Mesenteric fat pad (tissue), 1 donor: ENCODE results near the gene ZNF597. TPM values are rescaled to one million over a fixed set of nuclear protein-coding genes. Genes with fewer than 3 reads are reported as not detected.
"Not testable (repeated sequence)": the region's sequence is repeated elsewhere in the genome, so short reads cannot be mapped to it uniquely, and the experiment has no call there.

Experiments
- DNase-seq: peaks from one replicate; pipeline ENCODE4 v3.0.0-alpha.2; 2020; ENCODE audit warnings: low spot score
- total RNA-seq: library from RNA; stranded (reverse); fragmentation: NEBNext Ultra II Directional; extraction: Animal tissue kit (Norgen Biotek cat#: 25700); gene quantifications from one replicate; pipeline ENCODE4 v1.2.1, GENCODE V29; 2021
- donor health status: DM: yes; HTN: yes; CAD: no.

Gene ZNF597
- total RNA-seq, 1 donor from 2014 or later: 2.4 TPM

GRCh38 chr16:3476409-3476808, 33.1 kb upstream of the ZNF597 start:
- DNase-seq: no peak

- no peak for DNase-seq
These were observed 32.5 kb upstream of the ZNF597 start for GRCh38 chr16:3475604-3476375.

DNA sequence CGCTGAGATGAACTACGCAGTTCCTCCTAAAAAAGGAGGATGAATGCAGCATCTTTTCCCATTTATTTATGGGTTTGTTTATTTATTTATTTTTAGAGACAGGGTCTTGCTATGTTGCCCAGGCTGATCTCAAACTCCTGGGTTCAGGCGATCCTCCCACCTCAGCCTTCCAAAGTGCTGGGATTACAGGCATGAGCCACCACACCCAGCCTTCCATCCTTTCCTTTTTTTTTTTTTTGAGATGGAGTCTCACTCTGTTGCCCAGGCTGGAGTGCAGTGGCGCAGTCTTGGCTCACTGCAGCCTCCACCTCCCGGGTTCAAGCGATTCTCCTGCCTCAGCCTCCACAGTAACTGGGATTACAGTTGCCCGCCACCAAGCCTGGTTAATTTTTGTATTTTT, 31.6 kb upstream of the ZNF597 start:
- not testable (repeated sequence) for DNase-seq

DNA sequence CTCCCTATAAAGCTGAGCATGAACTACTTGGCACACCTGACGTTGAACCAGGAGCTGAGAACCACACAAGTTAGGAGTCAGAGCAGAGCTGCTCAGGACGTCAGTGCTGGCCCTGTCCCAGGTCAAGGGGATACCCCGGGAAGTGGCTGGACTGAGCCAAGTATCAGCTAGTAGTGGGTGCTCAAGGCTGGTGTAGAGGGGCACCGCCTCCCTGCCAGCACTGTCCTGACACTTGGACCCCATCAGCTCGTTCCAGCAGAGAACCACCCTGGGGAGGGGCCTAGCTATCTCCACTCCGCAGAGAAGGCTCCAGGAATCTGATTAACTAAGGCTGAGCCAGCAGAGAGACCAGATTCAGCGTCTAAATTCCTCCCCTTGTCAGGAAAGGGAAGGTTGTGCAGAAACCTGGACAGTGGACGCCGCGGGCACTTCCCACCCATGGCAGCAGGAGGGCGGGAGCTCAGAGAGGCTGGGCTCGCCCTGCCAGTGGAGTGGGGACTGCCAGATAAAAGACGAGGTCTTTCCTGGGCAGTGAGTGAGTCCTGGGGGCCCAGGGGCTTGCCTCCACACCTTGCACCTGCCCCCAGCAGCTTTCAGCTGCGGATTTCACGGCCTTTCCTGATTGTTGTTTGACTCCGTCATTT, 31.0 kb upstream of the ZNF597 start:
- no peak for DNase-seq

GRCh38 chr16:3473596-3473943, 30.3 kb upstream of the ZNF597 start:
- not testable (repeated sequence) for DNase-seq

DNA sequence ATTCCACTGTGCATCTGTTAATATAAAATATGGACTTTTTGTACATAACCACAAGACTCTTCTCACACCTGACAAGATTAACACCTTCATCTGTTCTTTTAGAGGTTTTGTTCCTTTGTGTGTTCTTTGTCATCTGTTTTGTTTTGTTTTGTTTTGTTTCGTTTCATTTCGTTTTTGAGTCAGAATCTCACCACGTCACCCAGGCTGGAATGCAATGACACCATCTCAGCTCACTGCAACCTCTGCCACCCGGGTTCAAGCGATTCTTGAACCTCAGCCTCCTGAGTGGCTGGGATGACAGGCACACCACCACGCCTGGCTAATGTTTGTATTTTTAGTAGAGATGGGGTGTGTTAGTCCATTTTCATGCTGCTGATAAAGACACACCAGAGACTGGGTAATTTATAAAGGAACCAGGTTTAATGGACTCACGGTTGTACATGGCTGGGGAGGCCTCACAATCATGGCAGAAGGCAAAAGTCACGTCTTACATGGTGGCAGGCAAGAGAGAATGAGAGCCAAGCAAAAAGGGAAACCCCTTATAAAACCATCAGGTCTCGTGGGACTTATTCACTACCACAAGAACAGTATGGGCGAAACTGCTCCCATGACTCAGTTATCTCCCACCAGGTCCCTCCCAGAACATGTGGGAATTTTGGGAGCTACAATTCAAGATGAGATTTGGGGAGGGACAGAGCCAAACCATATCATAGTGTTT, 29.7 kb upstream of the ZNF597 start:
- no peak for DNase-seq

GRCh38 chr16:3471518-3472176, 28.3 kb upstream of the ZNF597 start:
- DNase-seq: no peak

- no peak for DNase-seq
These were observed 27.4 kb upstream of the ZNF597 start for GRCh38 chr16:3470723-3471122.

- no peak for DNase-seq
These were observed 26.4 kb upstream of the ZNF597 start for GRCh38 chr16:3469736-3470135.

GRCh38 chr16:3468501-3468900, 25.2 kb upstream of the ZNF597 start:
- DNase-seq: no peak

- DNase-seq: no peak
These were observed 24.6 kb upstream of the ZNF597 start for GRCh38 chr16:3467921-3468320.

DNA sequence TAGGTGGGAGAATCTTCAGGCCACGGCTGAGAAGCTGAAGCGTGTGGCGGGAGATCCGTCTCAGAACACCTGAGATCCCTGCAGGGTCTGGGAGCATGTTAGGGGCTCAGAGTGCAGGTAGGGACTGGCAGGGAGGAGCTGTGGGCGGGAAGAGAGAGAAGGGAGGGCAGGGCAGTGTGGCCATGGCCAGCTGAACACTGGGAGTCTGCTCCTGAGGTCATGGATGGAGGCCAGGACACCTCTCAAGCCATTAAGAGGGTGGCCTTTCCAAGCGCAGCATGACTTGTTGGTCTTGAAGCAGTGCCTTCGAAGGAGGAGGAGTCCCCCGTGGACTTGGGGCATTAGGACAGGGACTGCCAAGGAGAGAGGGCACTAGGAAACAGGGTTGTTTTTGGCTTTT, 23.9 kb upstream of the ZNF597 start:
- DNase-seq: no peak

DNA sequence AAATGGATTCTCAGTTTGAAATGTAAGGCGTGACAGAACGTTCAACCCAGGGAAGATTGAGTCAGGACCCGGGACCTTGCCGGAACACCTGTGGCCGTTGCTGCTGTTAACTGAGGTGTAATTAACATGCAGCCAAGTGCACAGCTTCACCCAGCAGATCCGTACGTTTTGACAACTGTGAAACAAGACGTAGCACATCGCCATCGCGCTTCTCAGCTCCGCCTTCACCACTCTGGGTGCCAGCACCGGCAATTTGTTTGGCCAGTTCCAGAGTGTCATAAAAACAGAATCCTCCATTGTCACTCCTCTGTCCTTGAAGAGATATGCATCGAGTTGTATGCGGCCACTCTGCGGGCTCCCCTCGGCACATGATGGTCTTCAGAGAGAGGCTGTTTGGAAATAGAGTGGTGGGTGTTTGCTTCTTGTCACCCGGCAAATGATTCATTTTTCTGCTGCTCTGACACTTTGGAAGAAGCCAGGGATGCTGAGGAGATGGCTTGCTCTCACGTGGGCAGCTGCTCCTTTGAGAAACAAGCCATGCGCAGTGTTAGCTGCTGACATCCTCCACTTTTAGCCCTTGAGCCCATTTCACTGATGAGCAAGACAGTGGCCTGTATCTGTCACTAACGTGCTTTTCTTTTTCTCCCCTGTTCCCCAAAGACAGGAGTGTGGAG, 22.7 kb upstream of the ZNF597 start:
- DNase-seq: no peak

DNA sequence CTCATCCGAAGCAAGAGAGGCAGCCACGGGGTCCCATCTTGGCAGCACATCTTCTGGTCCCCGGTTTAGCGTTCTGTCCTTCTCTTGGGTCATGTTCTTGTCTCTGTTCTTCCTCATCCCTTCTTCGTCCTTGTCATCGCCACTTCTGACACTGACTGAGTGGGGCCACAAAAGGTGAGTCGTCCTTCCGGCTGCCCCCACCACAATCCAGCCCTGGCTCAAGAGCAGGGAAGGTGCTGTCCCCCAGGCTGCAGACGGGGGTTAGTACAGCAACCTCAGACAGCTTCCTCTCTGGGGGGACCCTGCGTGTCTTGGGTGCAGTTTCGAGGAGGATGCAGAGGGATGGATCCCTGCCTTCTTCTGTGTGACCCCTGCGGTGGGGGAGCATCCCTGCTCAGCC, 22.0 kb upstream of the ZNF597 start:
- DNase-seq: no peak

DNA sequence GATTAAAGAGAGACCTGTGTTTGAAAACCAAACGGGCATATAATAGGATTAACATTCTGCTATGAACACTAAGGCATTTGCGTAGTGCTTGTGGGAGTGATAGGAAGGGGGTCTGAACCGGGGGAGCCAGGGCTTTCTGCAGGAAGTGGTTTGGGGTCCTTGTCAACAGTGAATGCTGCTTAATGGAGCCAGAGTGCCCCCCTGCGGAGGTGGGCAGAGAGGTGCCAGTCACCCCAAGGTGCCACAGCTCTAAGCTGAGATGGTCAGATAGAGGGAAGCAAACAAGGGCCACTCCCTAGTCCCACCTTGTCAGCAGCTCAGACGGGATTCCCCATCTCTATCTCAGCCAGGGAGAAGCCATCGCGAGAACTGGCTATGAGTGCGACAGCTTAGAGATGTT, 17.8 kb upstream of the ZNF597 start:
- no peak for DNase-seq

DNA sequence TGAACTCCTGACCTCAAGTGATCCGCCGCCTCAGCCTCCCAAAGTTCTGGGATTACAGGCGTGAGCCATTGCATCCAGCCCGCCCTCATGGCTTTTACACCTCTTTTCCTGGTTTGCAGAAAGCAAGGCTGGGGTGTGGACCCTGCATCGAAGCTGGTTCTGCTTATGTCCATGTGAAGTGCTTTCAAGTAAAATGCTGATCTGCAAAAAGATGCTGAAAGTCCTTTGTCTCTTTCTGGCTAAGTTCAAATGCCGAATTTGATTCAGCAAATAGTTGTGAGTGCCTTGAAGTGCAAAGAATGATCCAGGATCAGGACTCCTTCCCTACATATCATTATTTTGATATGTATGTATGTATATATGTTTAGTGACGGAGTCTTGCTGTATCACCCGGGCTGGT, 17.3 kb upstream of the ZNF597 start:
- no peak for DNase-seq

DNA sequence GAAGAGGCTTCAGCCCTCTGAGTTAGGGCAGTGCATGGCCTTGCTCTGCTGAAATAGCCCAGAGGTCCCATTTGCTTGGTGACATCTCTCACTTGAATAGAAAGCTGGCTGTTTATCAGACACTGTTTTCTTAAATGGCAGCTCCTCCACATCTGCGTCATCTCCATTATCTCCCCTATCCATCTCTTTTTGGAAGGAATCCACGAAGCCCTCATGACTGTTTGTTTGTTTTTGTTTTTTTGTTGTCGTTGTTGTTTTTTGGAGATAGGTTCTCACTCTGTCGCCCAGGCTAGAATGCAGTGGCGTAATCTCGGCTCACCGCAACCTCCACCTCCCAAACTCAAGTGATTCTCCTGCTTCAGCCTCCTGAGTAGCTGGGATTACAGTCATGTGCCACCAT, 16.8 kb upstream of the ZNF597 start:
- DNase-seq: no peak

GRCh38 chr16:3459401-3460090, 16.2 kb upstream of the ZNF597 start:
- DNase-seq: peak; percentile 3

DNA sequence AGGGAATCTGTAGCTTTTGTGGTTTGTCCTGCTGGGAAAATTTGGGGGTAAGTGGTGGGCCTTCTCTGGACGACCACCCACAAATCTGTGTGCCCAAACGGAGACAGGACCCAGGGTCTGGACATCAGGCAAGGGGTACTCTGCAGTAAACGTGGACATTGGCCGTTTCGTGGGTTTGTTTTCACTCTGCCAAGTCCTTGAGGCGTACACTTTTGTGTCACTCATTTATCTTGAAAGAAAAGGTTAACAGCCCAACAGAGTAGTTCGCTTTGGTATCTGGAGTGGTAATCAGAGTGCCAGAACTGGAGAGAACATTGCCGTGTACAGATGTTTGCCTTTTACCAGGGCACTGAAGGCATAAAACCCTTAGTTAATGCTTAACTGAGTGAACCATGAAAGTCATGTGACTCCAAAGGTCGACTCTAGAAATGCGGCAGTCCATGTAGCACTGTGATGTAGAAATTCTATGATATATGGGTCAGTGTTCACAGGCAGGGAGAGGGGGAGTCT, 15.6 kb upstream of the ZNF597 start:
- no peak for DNase-seq

DNA sequence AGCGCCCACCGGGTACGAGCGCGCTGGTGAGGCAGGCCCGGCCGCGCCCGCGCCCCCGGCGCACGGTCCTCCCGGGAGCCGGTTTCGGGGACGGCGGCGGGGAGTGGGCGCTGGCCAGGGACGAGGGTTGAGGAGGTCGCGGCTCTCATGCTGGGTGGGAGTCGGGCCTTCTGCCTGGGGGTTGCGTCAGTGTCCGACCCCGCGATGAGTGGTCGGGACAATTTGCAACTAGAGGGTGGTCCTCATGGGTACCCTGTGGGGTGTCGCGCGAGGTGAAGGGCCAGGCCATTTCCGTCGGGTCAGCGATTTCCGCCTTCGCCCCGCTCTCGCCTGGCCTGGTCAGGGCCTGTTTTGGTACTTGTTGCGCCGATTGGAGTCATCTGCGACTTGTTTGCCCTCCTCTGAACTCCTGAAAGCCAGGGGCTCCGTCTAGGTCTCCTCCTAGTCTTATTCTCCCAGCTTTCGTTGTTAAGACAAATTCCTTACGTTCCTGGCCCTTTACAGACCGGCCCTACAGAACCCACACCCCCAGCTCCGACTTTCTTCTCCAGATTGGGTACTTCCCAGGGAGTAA, 15.1 kb upstream of the ZNF597 start:
- DNase-seq: no peak
